Measurements from ENCODE around the gene PSMB7. TPM values are rescaled to one million over a fixed set of nuclear protein-coding genes. Genes with fewer than 3 reads are reported as not detected.

Gene PSMB7
- total RNA-seq, 1 experiment from 2014 or later, result 187 TPM

GRCh38 chr9:124355039-124355940 lies 60.0 kb downstream of the PSMB7 start:
- Mint-ChIP-seq H3K4me3 (no peak overlapping the region), H3K27me3 (ENCODE audit: low read depth) (no peaks in the 10 kb centered on the region), H3K9me3 (no peaks in the 10 kb centered on the region), H3K36me3 (peaks cover 35% of the 10 kb centered on the region), H3K4me1 (0 out of 2 replicates have a peak, but pooled peaks cover 11% of the 10 kb centered on the region), H3K27ac (peak overlapping the region; percentile 63; the same call in 1 of the 2 replicates)
- TF ChIP-seq MLX (CRISPR knock-in tag; IDR thresholded peaks at IDR 0.05) (no peak), SMAD4 (CRISPR knock-in tag; IDR thresholded peaks at IDR 0.05) (no peak), CREB1 (CRISPR knock-in tag; IDR thresholded peaks at IDR 0.05) (no peak), CBFB (CRISPR knock-in tag; IDR thresholded peaks at IDR 0.05; ENCODE audit: low read depth) (no peak), ELF4 (CRISPR knock-in tag; IDR thresholded peaks at IDR 0.05; ENCODE audit: low read depth) (no peak), GRHL2 (CRISPR knock-in tag; IDR thresholded peaks at IDR 0.05; ENCODE audit: insufficient replicate concordance, severe bottlenecking) (no peak), RELA (CRISPR knock-in tag; IDR thresholded peaks at IDR 0.05; ENCODE audit: borderline replicate concordance) (no peak), TP53 (CRISPR knock-in tag; IDR thresholded peaks at IDR 0.05) (no peak)
- TF ChIP-seq, protein P1, sequence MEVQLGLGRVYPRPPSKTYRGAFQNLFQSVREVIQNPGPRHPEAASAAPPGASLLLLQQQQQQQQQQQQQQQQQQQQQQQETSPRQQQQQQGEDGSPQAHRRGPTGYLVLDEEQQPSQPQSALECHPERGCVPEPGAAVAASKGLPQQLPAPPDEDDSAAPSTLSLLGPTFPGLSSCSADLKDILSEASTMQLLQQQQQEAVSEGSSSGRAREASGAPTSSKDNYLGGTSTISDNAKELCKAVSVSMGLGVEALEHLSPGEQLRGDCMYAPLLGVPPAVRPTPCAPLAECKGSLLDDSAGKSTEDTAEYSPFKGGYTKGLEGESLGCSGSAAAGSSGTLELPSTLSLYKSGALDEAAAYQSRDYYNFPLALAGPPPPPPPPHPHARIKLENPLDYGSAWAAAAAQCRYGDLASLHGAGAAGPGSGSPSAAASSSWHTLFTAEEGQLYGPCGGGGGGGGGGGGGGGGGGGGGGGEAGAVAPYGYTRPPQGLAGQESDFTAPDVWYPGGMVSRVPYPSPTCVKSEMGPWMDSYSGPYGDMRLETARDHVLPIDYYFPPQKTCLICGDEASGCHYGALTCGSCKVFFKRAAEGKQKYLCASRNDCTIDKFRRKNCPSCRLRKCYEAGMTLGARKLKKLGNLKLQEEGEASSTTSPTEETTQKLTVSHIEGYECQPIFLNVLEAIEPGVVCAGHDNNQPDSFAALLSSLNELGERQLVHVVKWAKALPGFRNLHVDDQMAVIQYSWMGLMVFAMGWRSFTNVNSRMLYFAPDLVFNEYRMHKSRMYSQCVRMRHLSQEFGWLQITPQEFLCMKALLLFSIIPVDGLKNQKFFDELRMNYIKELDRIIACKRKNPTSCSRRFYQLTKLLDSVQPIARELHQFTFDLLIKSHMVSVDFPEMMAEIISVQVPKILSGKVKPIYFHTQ (CRISPR knock-in tag; IDR thresholded peaks at IDR 0.05), result no peak
- TF ChIP-seq, protein P2, sequence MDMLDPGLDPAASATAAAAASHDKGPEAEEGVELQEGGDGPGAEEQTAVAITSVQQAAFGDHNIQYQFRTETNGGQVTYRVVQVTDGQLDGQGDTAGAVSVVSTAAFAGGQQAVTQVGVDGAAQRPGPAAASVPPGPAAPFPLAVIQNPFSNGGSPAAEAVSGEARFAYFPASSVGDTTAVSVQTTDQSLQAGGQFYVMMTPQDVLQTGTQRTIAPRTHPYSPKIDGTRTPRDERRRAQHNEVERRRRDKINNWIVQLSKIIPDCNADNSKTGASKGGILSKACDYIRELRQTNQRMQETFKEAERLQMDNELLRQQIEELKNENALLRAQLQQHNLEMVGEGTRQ (CRISPR knock-in tag; IDR thresholded peaks at IDR 0.05), result no peak
- ChIA-PET POLR2A (interaction anchor here (0.6 kb wide), 1 partner anchor 22 kb away, joined by 3 read pairs; no protein-coding TSS in a partner anchor), CTCF (interaction anchor here (0.8 kb wide), 1 partner anchor 229 kb away, joined by 3 read pairs; no protein-coding TSS in a partner anchor)
- DNase-seq (ENCODE audit: low spot score) (no peak), ATAC-seq (no peak)

DNA sequence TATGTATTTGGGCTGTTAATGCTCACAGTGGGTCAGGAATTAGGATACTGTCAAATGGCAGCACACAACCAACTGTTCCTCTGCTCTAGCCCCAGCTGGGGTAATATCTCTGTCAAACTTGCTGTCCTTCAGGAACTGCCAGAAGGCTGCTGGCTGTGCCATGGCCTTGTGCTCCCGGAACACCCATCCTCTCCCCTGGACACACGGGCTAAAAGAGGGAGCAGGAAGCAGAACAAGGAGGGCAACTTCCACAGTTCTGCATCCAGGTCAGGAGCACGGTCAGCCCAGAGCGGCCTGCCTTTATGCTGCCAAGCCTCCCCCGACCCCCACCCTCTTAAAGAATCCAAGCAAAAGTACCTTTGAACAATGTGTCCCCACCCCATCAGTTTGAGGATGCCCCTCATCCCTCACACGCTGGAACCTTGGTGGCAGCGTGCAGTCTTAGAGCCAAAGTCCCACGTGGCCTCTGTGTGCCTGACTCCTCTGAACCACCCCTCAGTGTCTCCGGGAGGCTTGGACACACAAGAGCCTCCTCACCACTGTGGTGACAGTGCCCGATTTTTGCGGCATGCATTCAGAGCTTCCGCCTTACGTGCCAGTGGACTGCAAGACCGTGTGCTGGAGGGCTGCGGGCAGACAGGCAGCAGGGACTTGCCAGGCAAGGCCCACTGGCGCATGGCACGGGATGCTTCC lies 60.8 kb downstream of the PSMB7 start:
- Mint-ChIP-seq H3K27ac (peak overlapping the region; percentile 60; the same call in 1 of the 2 replicates), H3K4me3 (no peak overlapping the region), H3K9me3 (no peaks in the 10 kb centered on the region), H3K4me1 (0 out of 2 replicates have a peak, but pooled peaks cover 6% of the 10 kb centered on the region), H3K36me3 (peaks cover 35% of the 10 kb centered on the region), H3K27me3 (ENCODE audit: low read depth) (no peaks in the 10 kb centered on the region)
- ChIA-PET CTCF (no interaction called here), POLR2A (no interaction called here)
- TF ChIP-seq ZNF263 (CRISPR knock-in tag; IDR thresholded peaks at IDR 0.05; ENCODE audit: low read depth) (no peak), ZNF121 (CRISPR knock-in tag; IDR thresholded peaks at IDR 0.05) (0 out of 2 replicates have a peak, but pooled peaks have one; percentile 11), FOXP1 (CRISPR knock-in tag; IDR thresholded peaks at IDR 0.05; ENCODE audit: borderline replicate concordance) (0 out of 2 replicates have a peak, but pooled peaks have one; percentile 30)
- ATAC-seq, result no peak
- no peak for DNase-seq (ENCODE audit: low spot score)

DNA sequence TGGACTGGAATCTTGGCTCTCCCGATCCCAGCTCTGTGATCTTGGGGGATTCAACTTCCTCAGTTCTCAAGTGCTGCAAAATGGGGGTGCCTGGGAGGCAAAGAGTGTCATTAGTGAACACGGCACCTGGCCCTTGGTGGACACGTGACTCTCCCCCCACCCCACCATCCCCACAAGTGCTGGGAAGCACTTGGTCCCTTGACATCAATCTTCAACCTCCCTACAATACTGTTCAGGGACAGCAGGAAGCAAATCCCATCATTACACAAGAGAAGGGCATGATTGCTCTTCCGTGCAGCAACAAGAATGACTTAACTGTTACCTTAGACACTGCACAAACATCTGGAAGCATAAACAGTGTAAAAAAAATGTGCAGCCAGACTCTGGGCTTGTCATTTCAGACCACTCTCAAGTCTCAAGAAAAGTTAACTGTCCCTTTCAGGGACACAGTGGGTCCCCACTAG lies 61.4 kb downstream of the PSMB7 start:
- peak overlapping the region; percentile 63 for H3K27ac Mint-ChIP-seq
- peaks cover 35% of the 10 kb centered on the region for H3K36me3 Mint-ChIP-seq
- no peaks in the 10 kb centered on the region for H3K9me3 Mint-ChIP-seq
- no peak for DNase-seq (ENCODE audit: low spot score)
- CTCF ChIA-PET, result no interaction called here
- H3K4me3 Mint-ChIP-seq, result no peak overlapping the region
- POLR2A ChIA-PET, result no interaction called here
- H3K4me1 Mint-ChIP-seq, result 0 out of 2 replicates have a peak, but pooled peaks cover 6% of the 10 kb centered on the region
- ATAC-seq, result no peak
- no peaks in the 10 kb centered on the region for H3K27me3 Mint-ChIP-seq (ENCODE audit: low read depth)
- TF ChIP-seq ELF4 (CRISPR knock-in tag; IDR thresholded peaks at IDR 0.05; ENCODE audit: low read depth), result no peak
- TF ChIP-seq ZNF416 (CRISPR knock-in tag; IDR thresholded peaks at IDR 0.05), result no peak
- TF ChIP-seq, protein P3, sequence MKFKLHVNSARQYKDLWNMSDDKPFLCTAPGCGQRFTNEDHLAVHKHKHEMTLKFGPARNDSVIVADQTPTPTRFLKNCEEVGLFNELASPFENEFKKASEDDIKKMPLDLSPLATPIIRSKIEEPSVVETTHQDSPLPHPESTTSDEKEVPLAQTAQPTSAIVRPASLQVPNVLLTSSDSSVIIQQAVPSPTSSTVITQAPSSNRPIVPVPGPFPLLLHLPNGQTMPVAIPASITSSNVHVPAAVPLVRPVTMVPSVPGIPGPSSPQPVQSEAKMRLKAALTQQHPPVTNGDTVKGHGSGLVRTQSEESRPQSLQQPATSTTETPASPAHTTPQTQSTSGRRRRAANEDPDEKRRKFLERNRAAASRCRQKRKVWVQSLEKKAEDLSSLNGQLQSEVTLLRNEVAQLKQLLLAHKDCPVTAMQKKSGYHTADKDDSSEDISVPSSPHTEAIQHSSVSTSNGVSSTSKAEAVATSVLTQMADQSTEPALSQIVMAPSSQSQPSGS (CRISPR knock-in tag; IDR thresholded peaks at IDR 0.05; ENCODE audit: borderline replicate concordance, low read depth), result no peak
- TF ChIP-seq, protein P4, sequence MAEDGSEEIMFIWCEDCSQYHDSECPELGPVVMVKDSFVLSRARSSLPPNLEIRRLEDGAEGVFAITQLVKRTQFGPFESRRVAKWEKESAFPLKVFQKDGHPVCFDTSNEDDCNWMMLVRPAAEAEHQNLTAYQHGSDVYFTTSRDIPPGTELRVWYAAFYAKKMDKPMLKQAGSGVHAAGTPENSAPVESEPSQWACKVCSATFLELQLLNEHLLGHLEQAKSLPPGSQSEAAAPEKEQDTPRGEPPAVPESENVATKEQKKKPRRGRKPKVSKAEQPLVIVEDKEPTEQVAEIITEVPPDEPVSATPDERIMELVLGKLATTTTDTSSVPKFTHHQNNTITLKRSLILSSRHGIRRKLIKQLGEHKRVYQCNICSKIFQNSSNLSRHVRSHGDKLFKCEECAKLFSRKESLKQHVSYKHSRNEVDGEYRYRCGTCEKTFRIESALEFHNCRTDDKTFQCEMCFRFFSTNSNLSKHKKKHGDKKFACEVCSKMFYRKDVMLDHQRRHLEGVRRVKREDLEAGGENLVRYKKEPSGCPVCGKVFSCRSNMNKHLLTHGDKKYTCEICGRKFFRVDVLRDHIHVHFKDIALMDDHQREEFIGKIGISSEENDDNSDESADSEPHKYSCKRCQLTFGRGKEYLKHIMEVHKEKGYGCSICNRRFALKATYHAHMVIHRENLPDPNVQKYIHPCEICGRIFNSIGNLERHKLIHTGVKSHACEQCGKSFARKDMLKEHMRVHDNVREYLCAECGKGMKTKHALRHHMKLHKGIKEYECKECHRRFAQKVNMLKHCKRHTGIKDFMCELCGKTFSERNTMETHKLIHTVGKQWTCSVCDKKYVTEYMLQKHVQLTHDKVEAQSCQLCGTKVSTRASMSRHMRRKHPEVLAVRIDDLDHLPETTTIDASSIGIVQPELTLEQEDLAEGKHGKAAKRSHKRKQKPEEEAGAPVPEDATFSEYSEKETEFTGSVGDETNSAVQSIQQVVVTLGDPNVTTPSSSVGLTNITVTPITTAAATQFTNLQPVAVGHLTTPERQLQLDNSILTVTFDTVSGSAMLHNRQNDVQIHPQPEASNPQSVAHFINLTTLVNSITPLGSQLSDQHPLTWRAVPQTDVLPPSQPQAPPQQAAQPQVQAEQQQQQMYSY (CRISPR knock-in tag; IDR thresholded peaks at IDR 0.05), result no peak
- TF ChIP-seq TEAD1 (CRISPR knock-in tag; IDR thresholded peaks at IDR 0.05), result no peak
- TF ChIP-seq CREM (CRISPR knock-in tag; IDR thresholded peaks at IDR 0.05), result no peak
- no peak for TF ChIP-seq CREB1 (CRISPR knock-in tag; IDR thresholded peaks at IDR 0.05)

Measured in WTC11 (cell line).